22Rv1 (cell line): ENCODE data around the gene RABGAP1L.

Experiments
- ZFX ChIP-seq: fragments of 450-650 bp; IDR thresholded peaks from 2 replicates; pipeline ENCODE4 v1.6.1; 2017; ENCODE audit warnings: antibody characterized with exemption, borderline replicate concordance
- TF ChIP-seq, protein P1 (sequence below): fragments of 450-650 bp; IDR thresholded peaks from 2 replicates; pipeline ENCODE4 v1.5.1; 2017; ENCODE audit warnings: mild to moderate bottlenecking

DNA sequence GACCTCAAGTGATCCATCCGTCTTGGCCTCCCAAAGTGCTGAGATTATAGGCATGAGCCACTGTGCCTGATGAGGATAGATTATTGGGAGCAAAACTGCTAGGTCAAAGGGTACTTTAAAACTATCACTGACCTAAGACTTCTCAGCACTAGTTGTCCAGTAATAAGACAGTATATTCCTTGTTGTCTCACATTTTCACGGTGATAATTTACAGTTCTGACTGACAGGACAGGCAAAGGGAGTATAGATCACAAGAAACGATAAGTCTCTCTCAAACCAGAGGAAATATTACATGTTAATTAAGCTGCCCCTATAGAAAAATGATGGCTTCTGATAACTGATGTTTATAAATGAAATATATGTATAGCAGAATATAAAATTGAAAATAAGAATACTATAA lies 860.2 kb downstream of the RABGAP1L start:
- TF ChIP-seq ZFX, result no peak
- TF ChIP-seq, protein P1, sequence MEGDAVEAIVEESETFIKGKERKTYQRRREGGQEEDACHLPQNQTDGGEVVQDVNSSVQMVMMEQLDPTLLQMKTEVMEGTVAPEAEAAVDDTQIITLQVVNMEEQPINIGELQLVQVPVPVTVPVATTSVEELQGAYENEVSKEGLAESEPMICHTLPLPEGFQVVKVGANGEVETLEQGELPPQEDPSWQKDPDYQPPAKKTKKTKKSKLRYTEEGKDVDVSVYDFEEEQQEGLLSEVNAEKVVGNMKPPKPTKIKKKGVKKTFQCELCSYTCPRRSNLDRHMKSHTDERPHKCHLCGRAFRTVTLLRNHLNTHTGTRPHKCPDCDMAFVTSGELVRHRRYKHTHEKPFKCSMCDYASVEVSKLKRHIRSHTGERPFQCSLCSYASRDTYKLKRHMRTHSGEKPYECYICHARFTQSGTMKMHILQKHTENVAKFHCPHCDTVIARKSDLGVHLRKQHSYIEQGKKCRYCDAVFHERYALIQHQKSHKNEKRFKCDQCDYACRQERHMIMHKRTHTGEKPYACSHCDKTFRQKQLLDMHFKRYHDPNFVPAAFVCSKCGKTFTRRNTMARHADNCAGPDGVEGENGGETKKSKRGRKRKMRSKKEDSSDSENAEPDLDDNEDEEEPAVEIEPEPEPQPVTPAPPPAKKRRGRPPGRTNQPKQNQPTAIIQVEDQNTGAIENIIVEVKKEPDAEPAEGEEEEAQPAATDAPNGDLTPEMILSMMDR, result no peak
